Fibroblast of lung (primary cell): Measurements from ENCODE around the gene SMIM9. TPM values are rescaled to one million over a fixed set of nuclear protein-coding genes. Genes with fewer than 3 reads are reported as not detected.

Experiments used
- DNase-seq, 2 donors: peaks; one replicate each; pipeline versions ENCODE4 v3.0.0 to v3.0.0-alpha.2; 2010; ENCODE audit warnings: low read depth in 2 of 2
- H2AFZ ChIP-seq: 2 replicates; pipeline ENCODE4 v1.5.1; 2012; ENCODE audit warnings: low read length, control low read depth, inconsistent platforms
- H3K27ac ChIP-seq: 2 replicates; pipeline ENCODE4 v1.5.1; 2011; ENCODE audit warnings: low read length, control low read depth; ENCODE audit not compliant: insufficient read depth
- H3K27me3 ChIP-seq: 2 replicates; pipeline ENCODE4 v1.5.1; 2011; ENCODE audit warnings: mild to moderate bottlenecking, low read length; ENCODE audit not compliant: control insufficient read depth, insufficient read depth
- H3K36me3 ChIP-seq: 2 replicates; pipeline ENCODE4 v1.5.1; 2011; ENCODE audit warnings: low read length; ENCODE audit not compliant: control insufficient read depth, insufficient read depth
- H3K4me1 ChIP-seq: 2 replicates; pipeline ENCODE4 v1.5.1; 2011; ENCODE audit warnings: low read length; ENCODE audit not compliant: control insufficient read depth, insufficient read depth; ENCODE audit errors: extremely low read depth
- H3K4me2 ChIP-seq: 2 replicates; pipeline ENCODE4 v1.5.1; 2011; ENCODE audit warnings: low read length, control low read depth; ENCODE audit not compliant: insufficient read depth; ENCODE audit errors: extremely low read depth
- H3K4me3 ChIP-seq, 4 experiments: fragments of 200-600 bp in 1 of 4; sonication (generic) in 1 of 4; replicated peaks in 1 of 4; 2 replicates each; pipeline ENCODE4 v1.5.1; 2011 to 2016; ENCODE audit warnings: low read length in 4 of 4, low read depth in 3 of 4, mild to moderate bottlenecking in 3 of 4, control low read depth in 2 of 4, inconsistent platforms in 1 of 4, mixed read lengths in 1 of 4; ENCODE audit not compliant: insufficient read depth in 1 of 4; ENCODE audit errors: control extremely low read depth in 1 of 4
- H3K79me2 ChIP-seq: 2 replicates; pipeline ENCODE4 v1.5.1; 2012; ENCODE audit warnings: mild to moderate bottlenecking, low read length, inconsistent platforms; ENCODE audit not compliant: control insufficient read depth, insufficient read depth
- H3K9ac ChIP-seq: 2 replicates; pipeline ENCODE4 v1.5.1; 2011; ENCODE audit warnings: mild to moderate bottlenecking, low read length, control low read depth; ENCODE audit not compliant: insufficient read depth
- H3K9me3 ChIP-seq: 2 replicates; pipeline ENCODE4 v1.5.1; 2012; ENCODE audit warnings: low read depth, low read length; ENCODE audit not compliant: control insufficient read depth, insufficient read depth
- H4K20me1 ChIP-seq: 2 replicates; pipeline ENCODE4 v1.5.1; 2011; ENCODE audit warnings: low read length; ENCODE audit not compliant: control insufficient read depth, insufficient read depth; ENCODE audit errors: extremely low read depth
- CTCF ChIP-seq, 2 donors: IDR thresholded peaks in 1 of 2; conservative IDR thresholded peaks in 1 of 2; 1 replicate in 1 of 2; 2 replicates in 1 of 2; pipeline ENCODE4 v1.5.1; 2011 to 2012; ENCODE audit warnings: low read length in 2 of 2, control low read depth in 1 of 2, inconsistent platforms in 1 of 2, low read depth in 1 of 2, mild to moderate bottlenecking in 1 of 2
- EZH2 ChIP-seq: IDR thresholded peaks from 2 replicates; pipeline ENCODE4 v1.5.1; 2012; ENCODE audit warnings: low read length, control low read depth, mild to moderate bottlenecking; ENCODE audit errors: missing control alignments
- polyA plus RNA-seq, 2 donors: library from polyadenylated mRNA; depleted of rRNA in 1 of 2; stranded (reverse) in 1 of 2; unstranded in 1 of 2; fragments of >200 nt; gene quantifications; 2 replicates each; pipeline ENCODE4 v1.2.1, GENCODE V29; 2011 to 2012; ENCODE audit warnings: missing spikeins in 1 of 2
- total RNA-seq: library from RNA; depleted of rRNA; stranded (reverse); fragments of >200 nt; gene quantifications from 2 replicates; pipeline ENCODE4 v1.2.1, GENCODE V29; 2014

Gene SMIM9
- total and polyA plus RNA-seq, 2 donors (not counting 1 experiment from before 2014, with no cell fraction given), result not detected

GRCh38 chrX:154791467-154791866 is 43.0 kb downstream of the SMIM9 start:
- Histone ChIP-seq H3K36me3 (no peaks in the 10 kb centered on the region), H3K79me2 (no peaks in the 10 kb centered on the region), H3K9me3 (no peaks in the 10 kb centered on the region), H3K9ac (no peak overlapping the region), H3K4me2 (no peak overlapping the region), H4K20me1 (no peaks in the 10 kb centered on the region), H3K4me3 (no peak overlapping the region), H3K4me1 (no peaks in the 10 kb centered on the region), H2AFZ (no peak overlapping the region), H3K27me3 (no peaks in the 10 kb centered on the region), H3K27ac (no peak overlapping the region)
- DNase-seq, result no peak
- TF ChIP-seq CTCF (conservative IDR thresholded peaks at IDR 0.05 in 1 of 2, IDR thresholded peaks at IDR 0.05 in 1 of 2; ENCODE audit: low read depth in 1 of 2, low read length in 2 of 2), result no peak
- no peak for TF ChIP-seq EZH2

GRCh38 chrX:154785716-154786115 is 48.7 kb downstream of the SMIM9 start:
- Histone ChIP-seq H4K20me1 (no peaks in the 10 kb centered on the region), H3K79me2 (no peaks in the 10 kb centered on the region), H3K27ac (no peak overlapping the region), H3K27me3 (no peaks in the 10 kb centered on the region), H2AFZ (no peak overlapping the region), H3K9ac (no peak overlapping the region), H3K4me2 (no peak overlapping the region), H3K4me3 (no peak overlapping the region), H3K36me3 (no peaks in the 10 kb centered on the region), H3K9me3 (no peaks in the 10 kb centered on the region), H3K4me1 (no peaks in the 10 kb centered on the region)
- no peak for TF ChIP-seq EZH2
- TF ChIP-seq CTCF (conservative IDR thresholded peaks at IDR 0.05 in 1 of 2, IDR thresholded peaks at IDR 0.05 in 1 of 2; ENCODE audit: low read depth in 1 of 2, low read length in 2 of 2), result no peak
- DNase-seq, result no peak

- Histone ChIP-seq H3K4me2 (no peak overlapping the region), H3K27me3 (no peaks in the 10 kb centered on the region), H2AFZ (no peak overlapping the region), H3K79me2 (no peaks in the 10 kb centered on the region), H3K9ac (no peak overlapping the region), H3K36me3 (no peaks in the 10 kb centered on the region), H3K4me1 (no peaks in the 10 kb centered on the region), H4K20me1 (no peaks in the 10 kb centered on the region), H3K4me3 (no peak overlapping the region), H3K27ac (no peak overlapping the region), H3K9me3 (no peaks in the 10 kb centered on the region)
- TF ChIP-seq CTCF (conservative IDR thresholded peaks at IDR 0.05 in 1 of 2, IDR thresholded peaks at IDR 0.05 in 1 of 2; ENCODE audit: low read depth in 1 of 2, low read length in 2 of 2) (no peak), EZH2 (no peak)
- no peak for DNase-seq
These were observed 50.1 kb downstream of the SMIM9 start for GRCh38 chrX:154784149-154784995.
